GM18526 (cell line): ENCODE data around the gene IRX3.

ENCODE experiments used
- POLR2A ChIP-seq: IDR thresholded peaks from 3 replicates; pipeline ENCODE4 v1.6.1; 2011; ENCODE audit not compliant: insufficient read length; ENCODE audit errors: extremely low read depth

Gene IRX3

GRCh38 chr16:54233615-54234014 lies 53.0 kb downstream of the IRX3 start:
- no peak for TF ChIP-seq POLR2A
